ENCODE measurements around the gene TMEM151B. TPM values are rescaled to one million over a fixed set of nuclear protein-coding genes. Genes with fewer than 3 reads are reported as not detected.

Gene TMEM151B
- total RNA-seq, 1 experiment from 2014 or later = not detected

DNA sequence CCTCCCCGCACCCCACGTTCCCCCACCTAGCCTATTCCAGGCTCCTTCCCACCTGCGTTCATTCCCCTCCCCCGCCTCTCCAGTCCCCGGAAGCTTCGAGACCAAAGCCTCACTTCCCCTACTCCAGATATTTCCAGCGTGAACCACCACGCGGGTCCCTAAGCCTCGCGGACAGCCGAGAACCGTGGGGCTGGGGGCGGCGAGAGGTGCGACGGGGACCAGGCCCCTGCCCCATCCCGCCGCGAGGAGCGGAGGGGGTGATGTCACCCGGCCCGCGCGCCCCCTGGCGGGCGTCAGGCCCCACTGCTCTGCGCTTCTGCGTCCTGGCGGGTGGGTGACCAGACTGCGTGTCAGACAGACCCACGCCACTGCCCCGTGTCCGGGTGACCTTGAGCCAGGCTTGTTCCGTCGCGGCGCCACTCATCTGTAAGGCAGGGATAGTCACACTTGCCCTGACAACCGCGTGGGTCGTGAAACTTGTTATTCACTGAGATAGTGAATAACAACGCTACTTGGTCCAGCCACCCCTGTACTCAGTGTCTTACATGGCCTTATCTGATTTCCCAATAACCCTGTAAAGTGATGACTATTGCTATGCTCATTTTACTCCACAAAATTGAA, 32.3 kb upstream of the TMEM151B start:
- Histone ChIP-seq H3K4me3 (peak overlapping the region; percentile 47), H3K4me1 (replicated peaks) (peaks cover 22% of the 10 kb centered on the region), H3K27me3 (replicated peaks) (no peaks in the 10 kb centered on the region), H3K27ac (peak overlapping the region; percentile 81), H3K36me3 (no peaks in the 10 kb centered on the region), H3K9me3 (replicated peaks) (no peaks in the 10 kb centered on the region)
- peak; percentile 78 for DNase-seq (ENCODE audit: low read depth in 1 of 2, low spot score in 2 of 2)

DNA sequence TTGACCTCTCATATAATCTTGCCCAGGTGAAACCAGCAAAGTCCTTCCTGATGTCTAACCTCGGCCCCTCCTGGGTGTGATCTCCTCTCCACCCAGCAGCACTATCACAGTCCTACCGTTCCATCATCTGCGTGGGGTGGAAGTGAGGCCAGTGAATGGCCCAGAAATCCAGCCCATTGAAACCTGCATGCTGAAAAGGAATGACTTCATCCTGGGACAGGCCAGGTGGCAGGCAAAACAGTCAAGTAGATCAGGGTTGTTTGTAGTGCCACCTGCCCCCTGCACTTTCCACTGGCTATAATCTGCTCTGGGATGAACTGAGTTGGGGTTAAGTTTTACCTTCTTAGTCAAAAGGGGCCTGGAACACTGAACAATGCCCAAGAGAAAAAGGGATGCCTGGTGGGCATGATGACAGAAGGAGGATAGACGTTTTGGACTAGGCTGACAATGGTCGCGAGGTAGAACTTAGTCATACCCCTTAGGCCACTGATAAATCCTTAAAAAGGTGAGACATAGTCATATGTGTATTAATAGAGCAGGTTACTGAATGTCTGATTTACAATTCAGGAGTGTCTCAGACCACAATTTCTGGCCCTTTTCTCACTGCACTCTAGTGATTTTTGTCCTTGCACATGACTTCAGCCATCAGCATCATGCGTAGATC, 31.4 kb upstream of the TMEM151B start:
- no peaks in the 10 kb centered on the region for H3K9me3 ChIP-seq (replicated peaks)
- H3K27me3 ChIP-seq (replicated peaks) = no peaks in the 10 kb centered on the region
- H3K4me1 ChIP-seq (replicated peaks) = peaks cover 22% of the 10 kb centered on the region
- no peak overlapping the region for H3K27ac ChIP-seq
- DNase-seq (ENCODE audit: low read depth in 1 of 2, low spot score in 2 of 2) = no peak
- no peaks in the 10 kb centered on the region for H3K36me3 ChIP-seq
- H3K4me3 ChIP-seq = no peak overlapping the region

DNA sequence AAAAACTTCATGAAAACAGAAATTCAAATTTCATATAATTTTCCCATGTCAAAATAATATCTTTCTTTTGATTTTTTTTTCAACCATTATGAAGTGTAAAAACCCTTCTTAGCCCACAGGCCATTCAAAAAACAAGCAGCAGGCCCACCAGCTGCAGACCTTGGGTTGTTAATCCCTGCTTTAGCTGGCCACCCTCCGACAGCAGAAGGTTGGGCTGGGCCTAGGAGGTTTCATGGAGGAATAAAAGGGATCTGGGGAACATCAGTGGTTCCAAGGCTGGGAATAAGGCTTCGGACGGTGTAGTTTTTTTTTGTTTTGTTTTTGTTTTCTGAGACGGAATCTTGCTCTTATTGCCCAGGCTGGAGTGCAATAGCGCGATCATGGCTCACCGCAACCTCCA, 26.9 kb upstream of the TMEM151B start:
- Histone ChIP-seq H3K4me3 (no peak overlapping the region), H3K27me3 (replicated peaks) (no peaks in the 10 kb centered on the region), H3K9me3 (replicated peaks) (no peaks in the 10 kb centered on the region), H3K36me3 (peaks cover 14% of the 10 kb centered on the region), H3K4me1 (replicated peaks) (peaks cover 8% of the 10 kb centered on the region), H3K27ac (no peak overlapping the region)
- no peak for DNase-seq (ENCODE audit: low read depth in 1 of 2, low spot score in 2 of 2)

DNA sequence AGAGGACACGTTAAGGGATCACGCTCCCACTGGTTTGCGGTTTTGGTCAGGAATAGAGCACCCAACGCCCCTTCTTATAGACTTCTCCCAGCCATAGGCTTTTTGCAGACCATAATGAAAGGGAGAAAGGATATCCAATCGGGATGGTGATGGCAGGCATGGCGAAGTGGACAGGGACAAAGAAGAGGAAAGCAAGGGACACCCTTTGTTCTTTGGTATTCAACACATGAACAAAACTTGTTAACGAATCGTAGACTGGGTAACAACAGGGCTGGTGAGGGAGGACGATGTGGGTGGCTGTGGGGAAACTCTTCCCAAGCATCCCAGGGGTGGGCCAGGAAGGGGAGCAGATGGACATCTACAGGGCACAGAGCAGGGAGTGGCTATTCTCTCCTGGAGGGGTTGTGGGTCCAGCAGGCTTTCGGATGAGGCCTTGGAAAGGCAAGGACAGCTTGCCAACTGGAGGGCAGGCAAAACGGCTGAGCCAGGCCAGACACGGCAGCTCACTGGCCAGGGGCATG, 24.8 kb upstream of the TMEM151B start:
- Histone ChIP-seq H3K4me3 (peak overlapping the region; percentile 71), H3K27me3 (replicated peaks) (no peaks in the 10 kb centered on the region), H3K27ac (no peak overlapping the region), H3K4me1 (replicated peaks) (peaks cover 24% of the 10 kb centered on the region), H3K9me3 (replicated peaks) (no peaks in the 10 kb centered on the region), H3K36me3 (peaks cover 35% of the 10 kb centered on the region)
- DNase-seq (ENCODE audit: low read depth in 1 of 2, low spot score in 2 of 2) = no peak

DNA sequence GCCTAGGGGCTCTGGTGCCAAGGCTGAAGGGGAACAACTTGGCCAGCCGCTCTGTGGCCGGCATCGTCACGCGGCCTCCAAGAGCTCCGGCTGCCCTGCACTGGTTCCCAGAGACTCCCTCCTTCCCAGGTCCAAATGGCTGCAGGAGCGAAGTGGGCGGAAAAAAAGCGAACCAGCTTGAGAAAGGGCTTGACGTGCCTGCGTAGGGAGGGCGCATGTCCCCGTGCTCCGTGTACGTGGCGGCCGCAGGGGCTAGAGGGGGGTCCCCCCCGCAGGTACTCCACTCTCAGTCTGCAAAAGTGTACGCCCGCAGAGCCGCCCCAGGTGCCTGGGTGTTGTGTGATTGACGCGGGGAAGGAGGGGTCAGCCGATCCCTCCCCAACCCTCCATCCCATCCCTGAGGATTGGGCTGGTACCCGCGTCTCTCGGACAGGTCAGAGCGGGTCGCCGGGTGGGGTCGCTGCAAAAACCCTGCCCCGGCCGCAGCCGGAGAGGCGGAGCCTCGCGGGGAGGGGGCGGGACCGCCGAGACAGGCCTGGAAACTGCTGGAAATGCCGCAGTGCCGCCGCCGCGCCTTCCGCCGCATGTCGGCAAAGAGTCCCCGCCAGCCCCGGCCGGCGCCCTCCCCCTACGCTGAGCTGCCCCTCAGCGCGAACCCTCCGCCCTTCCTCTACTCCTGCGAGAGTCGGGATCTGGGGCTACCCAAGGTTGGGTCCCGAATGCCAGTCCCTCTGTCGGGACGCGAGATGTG, 24.2 kb upstream of the TMEM151B start:
- DNase-seq (ENCODE audit: low read depth in 1 of 2, low spot score in 2 of 2) = peak; percentile 86 to 87
- H3K27me3 ChIP-seq (replicated peaks) = no peaks in the 10 kb centered on the region
- peak overlapping the region; percentile 81 for H3K27ac ChIP-seq

DNA sequence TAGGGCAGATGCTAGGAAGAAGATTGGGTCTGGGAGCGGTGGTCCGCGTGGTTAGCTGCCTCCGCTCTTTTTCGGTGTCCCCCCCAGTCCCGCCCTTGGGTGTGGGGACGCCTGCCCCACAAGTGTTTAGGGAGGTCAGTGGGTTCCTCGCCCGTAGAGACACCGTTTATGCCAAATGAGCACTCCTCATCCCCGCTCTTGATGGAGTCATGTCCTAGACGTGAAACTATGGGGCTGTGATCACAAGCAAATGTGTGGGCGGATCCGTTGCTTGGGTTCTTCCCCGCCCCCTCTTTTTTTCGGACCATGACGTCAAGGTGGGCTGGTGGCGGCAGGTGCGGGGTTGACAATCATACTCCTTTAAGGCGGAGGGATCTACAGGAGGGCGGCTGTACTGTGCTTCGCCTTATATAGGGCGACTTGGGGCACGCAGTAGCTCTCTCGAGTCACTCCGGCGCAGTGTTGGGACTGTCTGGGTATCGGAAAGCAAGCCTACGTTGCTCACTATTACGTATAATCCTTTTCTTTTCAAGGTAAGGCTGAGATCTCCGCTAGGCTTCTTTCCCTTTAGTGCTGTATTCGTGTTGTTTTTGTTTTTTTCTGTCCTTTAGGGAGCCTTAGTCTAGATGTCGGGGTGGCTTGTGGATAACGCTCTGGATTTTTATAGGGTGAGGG, 23.4 kb upstream of the TMEM151B start, which contains the start of gene HSP90AB1:
Gene HSP90AB1 (plus strand): TSS at position 439 of the 675 bp plus-strand sequence. CDS start 1,529 bp downstream, outside the sequence.
- no peaks in the 10 kb centered on the region for H3K27me3 ChIP-seq (replicated peaks)
- peaks cover 49% of the 10 kb centered on the region for H3K36me3 ChIP-seq
- peak; percentile 96 to 98 for DNase-seq (ENCODE audit: low read depth in 1 of 2, low spot score in 2 of 2)
- H3K4me3 ChIP-seq = peak within 1 kb of the TSS; percentile 71
- peak within 1 kb of the TSS; percentile 81 for H3K27ac ChIP-seq
- H3K9me3 ChIP-seq (replicated peaks) = no peaks in the 10 kb centered on the region
- H3K4me1 ChIP-seq (replicated peaks) = peaks cover 24% of the 10 kb centered on the region

More for the DNA sequence above, 24.2 kb upstream of the TMEM151B start:
- Histone ChIP-seq H3K9me3 (replicated peaks) (no peaks in the 10 kb centered on the region), H3K4me1 (replicated peaks) (peaks cover 24% of the 10 kb centered on the region), H3K36me3 (peaks cover 41% of the 10 kb centered on the region), H3K4me3 (peak overlapping the region; percentile 71)

DNA sequence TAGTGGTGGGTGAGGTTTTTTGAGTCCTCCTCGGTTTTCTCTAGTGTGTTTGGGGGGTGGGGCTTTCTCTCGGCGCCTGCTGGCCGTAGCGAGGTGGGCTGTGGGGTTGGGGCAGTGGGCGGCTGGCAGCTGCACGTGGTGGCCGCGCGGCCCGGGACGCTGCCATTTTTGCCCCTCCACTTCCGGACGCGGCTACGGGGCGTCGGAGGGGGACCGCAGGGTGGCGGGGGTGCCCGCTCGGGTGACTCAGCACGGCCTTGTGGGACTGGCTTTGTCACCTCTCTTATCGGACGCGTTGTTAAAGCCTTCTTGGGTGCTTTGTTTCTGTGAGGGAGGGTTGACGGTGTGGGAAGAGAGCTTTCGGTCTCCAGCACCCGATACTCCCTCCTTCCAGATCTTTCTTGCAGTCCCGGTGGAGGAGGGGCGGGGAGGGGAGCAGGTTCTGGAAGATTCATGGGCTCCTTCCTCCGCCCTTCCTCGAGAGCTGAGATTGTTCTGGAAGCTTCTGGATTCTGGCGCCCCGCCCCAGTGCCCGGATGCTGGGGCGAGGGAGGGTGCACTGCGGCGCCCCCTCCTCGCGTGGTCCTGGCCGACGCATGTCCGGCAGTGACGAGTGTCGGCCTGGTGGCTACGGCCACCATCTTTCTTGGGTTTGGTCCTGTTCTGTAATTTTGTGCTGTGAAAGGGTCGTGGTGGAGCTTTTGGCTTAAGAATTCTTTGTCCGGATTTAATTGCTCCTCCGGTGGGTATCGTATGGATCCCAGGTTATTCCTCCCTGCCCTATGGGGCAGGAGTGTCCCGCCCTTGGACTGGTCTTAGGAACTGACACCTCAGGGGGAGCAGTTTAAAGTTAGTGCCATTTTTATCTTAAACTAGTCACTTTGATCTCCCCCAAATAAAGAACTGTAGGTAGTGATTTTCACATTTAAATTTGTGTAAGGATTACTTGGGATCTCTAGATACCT, 22.6 kb upstream of the TMEM151B start:
- H3K27me3 ChIP-seq (replicated peaks) = no peaks in the 10 kb centered on the region
- peak; percentile 73 to 78 for DNase-seq (ENCODE audit: low read depth in 1 of 2, low spot score in 2 of 2)
- H3K4me3 ChIP-seq = peak overlapping the region; percentile 71
- peak overlapping the region; percentile 81 for H3K27ac ChIP-seq
- H3K9me3 ChIP-seq (replicated peaks) = no peaks in the 10 kb centered on the region
- H3K4me1 ChIP-seq (replicated peaks) = peaks cover 24% of the 10 kb centered on the region
- peaks cover 57% of the 10 kb centered on the region for H3K36me3 ChIP-seq

DNA sequence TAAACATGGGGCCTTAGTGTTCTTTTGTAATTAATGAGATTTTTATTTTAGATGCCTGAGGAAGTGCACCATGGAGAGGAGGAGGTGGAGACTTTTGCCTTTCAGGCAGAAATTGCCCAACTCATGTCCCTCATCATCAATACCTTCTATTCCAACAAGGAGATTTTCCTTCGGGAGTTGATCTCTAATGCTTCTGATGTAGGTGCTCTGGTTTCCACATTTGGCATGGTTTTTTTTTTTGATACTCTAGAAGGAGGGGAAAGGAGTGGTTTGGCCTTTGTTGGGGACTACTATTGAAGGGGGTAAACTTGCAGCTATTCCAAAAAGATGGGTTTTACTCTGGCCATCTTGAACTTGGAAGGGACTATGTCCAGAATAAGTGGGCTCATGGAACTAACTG, 21.7 kb upstream of the TMEM151B start:
- Histone ChIP-seq H3K9me3 (replicated peaks) (no peaks in the 10 kb centered on the region), H3K4me1 (replicated peaks) (peaks cover 24% of the 10 kb centered on the region), H3K27ac (peak overlapping the region; percentile 81; the same call in 1 of the 2 replicates), H3K4me3 (peak overlapping the region; percentile 71), H3K27me3 (replicated peaks) (no peaks in the 10 kb centered on the region), H3K36me3 (peaks cover 66% of the 10 kb centered on the region)
- no peak for DNase-seq (ENCODE audit: low read depth in 1 of 2, low spot score in 2 of 2)

DNA sequence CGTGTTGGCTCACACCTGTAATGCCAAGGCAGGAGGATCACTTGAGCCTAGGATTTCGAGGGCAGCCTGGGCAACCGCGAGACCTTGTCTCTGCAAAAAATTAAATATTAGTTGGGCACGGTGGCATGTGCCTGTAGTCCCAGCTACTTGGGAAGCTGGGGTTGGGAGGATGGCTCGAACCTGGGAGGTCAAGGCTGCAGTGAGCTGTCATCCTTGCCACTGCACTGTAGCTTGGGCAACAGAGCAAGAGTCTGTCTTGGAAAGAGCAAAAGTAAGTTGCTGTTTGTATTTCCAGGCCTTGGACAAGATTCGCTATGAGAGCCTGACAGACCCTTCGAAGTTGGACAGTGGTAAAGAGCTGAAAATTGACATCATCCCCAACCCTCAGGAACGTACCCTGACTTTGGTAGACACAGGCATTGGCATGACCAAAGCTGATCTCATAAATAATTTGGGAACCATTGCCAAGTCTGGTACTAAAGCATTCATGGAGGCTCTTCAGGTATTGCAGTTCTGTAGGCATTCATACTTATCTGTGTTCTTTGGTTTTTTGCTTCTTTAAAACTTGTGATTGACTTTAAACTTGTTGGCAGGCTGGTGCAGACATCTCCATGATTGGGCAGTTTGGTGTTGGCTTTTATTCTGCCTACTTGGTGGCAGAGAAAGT, 21.0 kb upstream of the TMEM151B start:
- Histone ChIP-seq H3K4me1 (replicated peaks) (peaks cover 24% of the 10 kb centered on the region), H3K9me3 (replicated peaks) (no peaks in the 10 kb centered on the region), H3K4me3 (peak overlapping the region; percentile 71), H3K27me3 (replicated peaks) (no peaks in the 10 kb centered on the region), H3K36me3 (peaks cover 73% of the 10 kb centered on the region), H3K27ac (no peak overlapping the region)
- DNase-seq (ENCODE audit: low read depth in 1 of 2, low spot score in 2 of 2) = no peak

DNA sequence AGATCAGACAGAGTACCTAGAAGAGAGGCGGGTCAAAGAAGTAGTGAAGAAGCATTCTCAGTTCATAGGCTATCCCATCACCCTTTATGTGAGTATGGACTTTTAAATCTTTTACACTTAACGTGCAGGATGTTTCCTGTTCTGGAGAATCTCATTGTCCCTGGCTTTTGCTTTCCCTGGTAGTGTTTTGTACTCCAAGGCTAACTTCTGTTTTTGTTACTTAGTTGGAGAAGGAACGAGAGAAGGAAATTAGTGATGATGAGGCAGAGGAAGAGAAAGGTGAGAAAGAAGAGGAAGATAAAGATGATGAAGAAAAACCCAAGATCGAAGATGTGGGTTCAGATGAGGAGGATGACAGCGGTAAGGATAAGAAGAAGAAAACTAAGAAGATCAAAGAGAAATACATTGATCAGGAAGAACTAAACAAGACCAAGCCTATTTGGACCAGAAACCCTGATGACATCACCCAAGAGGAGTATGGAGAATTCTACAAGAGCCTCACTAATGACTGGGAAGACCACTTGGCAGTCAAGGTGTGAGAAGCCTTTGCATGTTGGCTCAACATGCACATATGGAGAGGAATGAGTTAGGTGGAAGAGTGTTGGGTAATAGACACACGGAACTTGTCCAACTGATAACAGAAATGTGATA, 20.1 kb upstream of the TMEM151B start:
- H3K4me1 ChIP-seq (replicated peaks) = peaks cover 24% of the 10 kb centered on the region
- no peaks in the 10 kb centered on the region for H3K9me3 ChIP-seq (replicated peaks)
- no peaks in the 10 kb centered on the region for H3K27me3 ChIP-seq (replicated peaks)
- peaks cover 82% of the 10 kb centered on the region for H3K36me3 ChIP-seq
- no peak for DNase-seq (ENCODE audit: low read depth in 1 of 2, low spot score in 2 of 2)
- H3K4me3 ChIP-seq = no peak overlapping the region
- no peak overlapping the region for H3K27ac ChIP-seq

DNA sequence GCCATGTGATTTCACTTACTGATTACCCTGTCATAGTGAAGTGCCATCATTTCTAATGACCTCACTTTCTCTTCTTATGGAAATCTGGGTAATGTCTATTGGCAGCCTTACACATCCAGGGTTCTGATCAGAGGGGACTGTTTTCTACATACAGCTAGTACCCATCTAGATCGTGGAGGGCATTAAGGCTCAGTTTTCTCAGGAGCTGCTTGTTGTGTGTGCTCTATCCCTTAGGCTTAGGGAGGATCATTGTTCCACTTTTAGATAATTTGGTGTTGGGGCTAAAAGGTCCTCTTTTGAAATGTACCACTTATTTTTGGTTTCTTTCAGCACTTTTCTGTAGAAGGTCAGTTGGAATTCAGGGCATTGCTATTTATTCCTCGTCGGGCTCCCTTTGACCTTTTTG, 19.5 kb upstream of the TMEM151B start:
- Histone ChIP-seq H3K4me3 (no peak overlapping the region), H3K4me1 (replicated peaks) (peaks cover 22% of the 10 kb centered on the region), H3K9me3 (replicated peaks) (no peaks in the 10 kb centered on the region), H3K27ac (no peak overlapping the region), H3K36me3 (peaks cover 88% of the 10 kb centered on the region), H3K27me3 (replicated peaks) (no peaks in the 10 kb centered on the region)
- DNase-seq (ENCODE audit: low read depth in 1 of 2, low spot score in 2 of 2) = no peak

Measured in SJSA1 (cell line).